Measurements from ENCODE around the gene TUSC2.

GRCh38 chr3:50289130-50289529 is 38.9 kb downstream of the TUSC2 start:
- TF ChIP-seq CTCF (IDR thresholded peaks at IDR 0.05) (no peak), POLR2AphosphoS5 (IDR thresholded peaks at IDR 0.05; ENCODE audit: insufficient read depth in 1 of 2, low read depth in 1 of 2) (no peak)
